Measurements from ENCODE around the gene MAGI2.
"Not testable (repeated sequence)": the region's sequence is repeated elsewhere in the genome, so short reads cannot be mapped to it uniquely, and the experiment has no call there.

Gene MAGI2

GRCh38 chr7:79078273-79078672 lies 375.2 kb downstream of the MAGI2 start:
- H3K4me3 ChIP-seq (ENCODE audit: low read length): no peak overlapping the region
- H3K9ac ChIP-seq (ENCODE audit: low read length): no peak overlapping the region
- no peak overlapping the region for H3K27ac ChIP-seq (ENCODE audit: low read length)
- no peaks in the 10 kb centered on the region for H3K4me1 ChIP-seq (ENCODE audit: control insufficient read depth, low read depth, low read length)
- H3K27me3 ChIP-seq (ENCODE audit: control insufficient read depth, insufficient read depth, low read length): no peaks in the 10 kb centered on the region
- no peaks in the 10 kb centered on the region for H3K9me3 ChIP-seq (ENCODE audit: control insufficient read depth, low read depth, low read length)
- H3K36me3 ChIP-seq (ENCODE audit: control insufficient read depth, low read depth, low read length): no peaks in the 10 kb centered on the region

DNA sequence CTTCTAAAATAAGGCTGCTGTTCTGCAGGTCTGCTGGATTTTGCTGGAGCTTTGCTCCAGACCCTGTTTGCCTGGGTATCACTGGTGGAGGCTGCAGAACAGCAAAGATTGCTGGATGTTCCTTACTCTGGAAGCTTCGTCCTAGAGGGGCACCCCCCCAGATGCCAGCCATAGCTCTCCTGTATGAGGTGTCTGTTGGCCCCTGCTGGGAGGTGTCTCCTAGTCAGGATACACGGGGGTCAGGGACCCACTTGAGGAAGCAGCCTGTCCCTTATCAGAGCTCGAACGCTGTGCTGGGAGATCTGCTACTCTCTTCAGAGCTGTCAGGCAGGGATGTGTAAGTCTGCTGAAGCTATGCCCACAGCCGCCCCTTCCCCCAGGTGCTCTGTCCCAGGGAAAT lies 382.3 kb downstream of the MAGI2 start:
- H3K36me3 ChIP-seq (ENCODE audit: control insufficient read depth, low read depth, low read length); H3K9ac ChIP-seq (ENCODE audit: low read length); H3K9me3 ChIP-seq (ENCODE audit: control insufficient read depth, low read depth, low read length); H3K4me3 ChIP-seq (ENCODE audit: low read length); H3K27me3 ChIP-seq (ENCODE audit: control insufficient read depth, insufficient read depth, low read length); H3K27ac ChIP-seq (ENCODE audit: low read length); H3K4me1 ChIP-seq (ENCODE audit: control insufficient read depth, low read depth, low read length): not testable (repeated sequence)

DNA sequence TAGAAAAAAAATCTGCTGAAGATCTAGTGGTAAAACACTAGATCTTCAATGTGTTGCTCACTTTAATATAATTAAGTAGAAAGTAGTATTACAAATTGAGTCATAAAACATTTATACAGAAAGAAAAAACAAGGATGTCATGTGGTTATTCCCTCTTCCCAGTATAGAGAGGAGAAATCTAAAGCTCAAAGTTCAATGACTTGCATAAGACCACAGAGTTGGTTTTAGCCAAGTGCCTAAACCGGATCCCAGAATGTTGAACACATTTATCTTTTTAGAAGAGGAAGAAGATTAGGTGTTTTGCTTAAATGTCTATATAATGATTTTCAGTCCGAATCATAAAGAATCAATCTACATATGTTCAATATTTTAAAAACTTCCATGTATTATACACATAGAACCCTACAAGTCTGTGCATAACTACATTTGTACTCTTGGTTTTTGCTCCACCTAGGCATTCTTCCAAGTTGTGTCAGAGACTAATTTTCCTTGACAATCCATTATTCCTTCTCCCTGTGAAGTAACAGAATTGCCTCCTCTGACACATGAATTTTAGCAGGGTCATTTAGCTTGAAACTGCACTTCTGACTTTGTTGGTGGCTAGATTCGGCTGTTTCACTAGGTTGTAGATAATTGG lies 389.2 kb downstream of the MAGI2 start:
- H3K36me3 ChIP-seq (ENCODE audit: control insufficient read depth, low read depth, low read length): no peaks in the 10 kb centered on the region
- H3K27me3 ChIP-seq (ENCODE audit: control insufficient read depth, insufficient read depth, low read length): no peaks in the 10 kb centered on the region
- H3K9me3 ChIP-seq (ENCODE audit: control insufficient read depth, low read depth, low read length): no peaks in the 10 kb centered on the region
- H3K4me1 ChIP-seq (ENCODE audit: control insufficient read depth, low read depth, low read length): no peaks in the 10 kb centered on the region
- no peak overlapping the region for H3K27ac ChIP-seq (ENCODE audit: low read length)
- no peak overlapping the region for H3K4me3 ChIP-seq (ENCODE audit: low read length)
- H3K9ac ChIP-seq (ENCODE audit: low read length): no peak overlapping the region

DNA sequence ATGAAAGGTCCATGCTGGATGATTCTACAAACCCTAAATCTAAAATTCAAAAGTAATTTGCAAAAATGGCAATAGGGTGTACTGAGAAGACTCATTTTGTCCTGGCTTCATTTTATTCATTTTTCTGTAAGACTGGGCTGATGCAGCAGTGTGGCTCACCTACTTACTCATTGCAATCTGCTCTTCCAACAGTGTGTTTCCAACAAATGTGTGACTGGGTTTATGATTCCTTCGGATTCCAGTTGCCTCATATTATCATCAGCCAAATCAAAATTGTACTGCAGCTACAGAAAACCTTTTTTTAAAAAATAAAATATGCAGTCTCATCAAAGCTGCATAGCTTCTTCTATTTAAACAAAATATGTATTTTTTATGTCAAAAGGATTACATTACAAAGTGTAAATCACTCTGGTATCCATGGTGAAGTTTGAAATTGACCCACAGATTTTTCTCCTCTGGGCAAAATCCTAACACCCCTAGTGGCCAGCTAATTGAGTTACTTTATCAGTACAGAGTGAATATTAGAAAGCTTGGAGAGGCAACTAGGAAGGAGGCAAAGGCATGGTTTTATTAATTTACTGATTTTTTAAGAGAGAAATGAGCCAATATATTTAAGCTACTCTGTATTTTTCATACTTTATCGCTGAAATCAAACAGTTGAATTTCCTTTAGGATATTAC lies 390.3 kb downstream of the MAGI2 start:
- Histone ChIP-seq H3K27ac (ENCODE audit: low read length) (no peak overlapping the region), H3K27me3 (ENCODE audit: control insufficient read depth, insufficient read depth, low read length) (no peaks in the 10 kb centered on the region), H3K9me3 (ENCODE audit: control insufficient read depth, low read depth, low read length) (no peaks in the 10 kb centered on the region), H3K36me3 (ENCODE audit: control insufficient read depth, low read depth, low read length) (no peaks in the 10 kb centered on the region), H3K4me3 (ENCODE audit: low read length) (no peak overlapping the region), H3K4me1 (ENCODE audit: control insufficient read depth, low read depth, low read length) (no peaks in the 10 kb centered on the region), H3K9ac (ENCODE audit: low read length) (no peak overlapping the region)

DNA sequence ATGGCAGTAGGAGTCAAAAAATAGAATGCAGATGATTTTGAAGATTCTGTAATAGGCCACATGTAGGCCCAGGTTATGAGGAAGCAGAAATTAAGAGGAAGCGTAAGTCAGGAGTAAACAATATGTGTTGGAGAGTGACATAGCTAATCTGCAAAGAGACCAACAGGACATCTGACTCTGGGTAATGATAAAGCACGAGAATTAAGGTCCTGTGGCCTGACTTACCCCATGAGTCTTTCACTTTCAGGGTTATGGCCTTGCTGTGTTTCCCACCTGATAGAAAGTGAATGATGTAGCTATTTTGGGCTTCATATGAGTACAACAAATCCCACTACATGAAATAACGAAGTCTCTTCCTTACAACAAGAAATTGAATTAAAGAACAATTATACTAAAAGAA lies 393.0 kb downstream of the MAGI2 start:
- Histone ChIP-seq H3K9ac (ENCODE audit: low read length) (no peak overlapping the region), H3K27ac (ENCODE audit: low read length) (no peak overlapping the region), H3K27me3 (ENCODE audit: control insufficient read depth, insufficient read depth, low read length) (no peaks in the 10 kb centered on the region), H3K4me3 (ENCODE audit: low read length) (no peak overlapping the region), H3K9me3 (ENCODE audit: control insufficient read depth, low read depth, low read length) (no peaks in the 10 kb centered on the region), H3K4me1 (ENCODE audit: control insufficient read depth, low read depth, low read length) (no peaks in the 10 kb centered on the region), H3K36me3 (ENCODE audit: control insufficient read depth, low read depth, low read length) (no peaks in the 10 kb centered on the region)

GRCh38 chr7:79055722-79056415 lies 397.6 kb downstream of the MAGI2 start:
- no peaks in the 10 kb centered on the region for H3K27me3 ChIP-seq (ENCODE audit: control insufficient read depth, insufficient read depth, low read length)
- no peaks in the 10 kb centered on the region for H3K4me1 ChIP-seq (ENCODE audit: control insufficient read depth, low read depth, low read length)
- no peaks in the 10 kb centered on the region for H3K9me3 ChIP-seq (ENCODE audit: control insufficient read depth, low read depth, low read length)
- no peak overlapping the region for H3K27ac ChIP-seq (ENCODE audit: low read length)
- H3K36me3 ChIP-seq (ENCODE audit: control insufficient read depth, low read depth, low read length): no peaks in the 10 kb centered on the region
- no peak overlapping the region for H3K4me3 ChIP-seq (ENCODE audit: low read length)
- no peak overlapping the region for H3K9ac ChIP-seq (ENCODE audit: low read length)

GRCh38 chr7:79051915-79052314 lies 401.6 kb downstream of the MAGI2 start:
- Histone ChIP-seq H3K4me1 (ENCODE audit: control insufficient read depth, low read depth, low read length) (no peaks in the 10 kb centered on the region), H3K36me3 (ENCODE audit: control insufficient read depth, low read depth, low read length) (no peaks in the 10 kb centered on the region), H3K9me3 (ENCODE audit: control insufficient read depth, low read depth, low read length) (no peaks in the 10 kb centered on the region), H3K4me3 (ENCODE audit: low read length) (no peak overlapping the region), H3K27ac (ENCODE audit: low read length) (no peak overlapping the region), H3K9ac (ENCODE audit: low read length) (no peak overlapping the region), H3K27me3 (ENCODE audit: control insufficient read depth, insufficient read depth, low read length) (no peaks in the 10 kb centered on the region)

DNA sequence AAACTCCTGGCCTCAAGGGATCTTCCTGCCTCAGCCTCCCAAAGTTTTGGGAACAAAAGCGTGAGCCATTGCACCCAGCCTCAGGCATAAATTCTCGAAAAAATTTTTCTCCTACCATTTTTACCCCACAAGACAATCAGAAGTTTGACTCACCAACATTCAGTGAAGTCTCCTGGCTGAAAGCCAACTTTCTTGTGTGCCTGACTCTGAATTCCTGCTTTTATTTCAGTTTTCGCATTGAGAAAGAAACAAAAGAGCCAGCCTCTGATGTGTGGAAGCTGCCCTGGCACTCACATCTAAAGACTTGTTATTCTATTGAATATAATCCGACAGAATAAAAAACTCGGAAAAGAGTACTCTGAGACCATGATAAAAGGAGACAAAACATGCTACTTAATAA lies 402.9 kb downstream of the MAGI2 start:
- H3K27ac ChIP-seq (ENCODE audit: low read length): no peak overlapping the region

DNA sequence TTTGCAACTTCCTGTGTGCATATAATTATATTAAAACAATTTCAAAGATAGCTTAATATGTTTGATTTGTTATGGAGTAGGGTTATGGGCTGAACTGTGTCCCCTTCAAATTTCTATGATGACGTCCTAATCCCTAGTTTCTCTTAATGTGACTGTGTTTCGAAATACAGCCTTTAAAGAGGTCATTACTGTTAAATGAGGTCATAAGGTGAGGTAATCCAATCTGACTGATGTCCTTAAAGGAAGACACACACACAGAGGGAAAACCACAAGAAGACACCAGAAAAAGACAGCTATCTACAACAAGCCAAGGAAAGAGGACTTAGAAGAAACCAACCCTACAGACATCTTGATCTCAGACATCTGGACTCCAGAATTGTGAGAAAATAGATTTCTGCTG lies 407.4 kb downstream of the MAGI2 start:
- Histone ChIP-seq H3K27ac (ENCODE audit: low read length) (no peak overlapping the region), H3K27me3 (ENCODE audit: control insufficient read depth, insufficient read depth, low read length) (no peaks in the 10 kb centered on the region), H3K36me3 (ENCODE audit: control insufficient read depth, low read depth, low read length) (no peaks in the 10 kb centered on the region), H3K9me3 (ENCODE audit: control insufficient read depth, low read depth, low read length) (no peaks in the 10 kb centered on the region), H3K4me3 (ENCODE audit: low read length) (no peak overlapping the region), H3K4me1 (ENCODE audit: control insufficient read depth, low read depth, low read length) (no peaks in the 10 kb centered on the region), H3K9ac (ENCODE audit: low read length) (no peak overlapping the region)

More for the DNA sequence above, 402.9 kb downstream of the MAGI2 start:
- Histone ChIP-seq H3K4me1 (ENCODE audit: control insufficient read depth, low read depth, low read length) (no peaks in the 10 kb centered on the region), H3K4me3 (ENCODE audit: low read length) (no peak overlapping the region), H3K9me3 (ENCODE audit: control insufficient read depth, low read depth, low read length) (no peaks in the 10 kb centered on the region), H3K9ac (ENCODE audit: low read length) (no peak overlapping the region), H3K27me3 (ENCODE audit: control insufficient read depth, insufficient read depth, low read length) (no peaks in the 10 kb centered on the region), H3K36me3 (ENCODE audit: control insufficient read depth, low read depth, low read length) (no peaks in the 10 kb centered on the region)

GRCh38 chr7:79037001-79037400 lies 416.5 kb downstream of the MAGI2 start:
- no peak overlapping the region for H3K9ac ChIP-seq (ENCODE audit: low read length)
- no peaks in the 10 kb centered on the region for H3K4me1 ChIP-seq (ENCODE audit: control insufficient read depth, low read depth, low read length)
- no peaks in the 10 kb centered on the region for H3K27me3 ChIP-seq (ENCODE audit: control insufficient read depth, insufficient read depth, low read length)
- H3K9me3 ChIP-seq (ENCODE audit: control insufficient read depth, low read depth, low read length): no peaks in the 10 kb centered on the region
- H3K36me3 ChIP-seq (ENCODE audit: control insufficient read depth, low read depth, low read length): no peaks in the 10 kb centered on the region
- no peak overlapping the region for H3K27ac ChIP-seq (ENCODE audit: low read length)
- no peak overlapping the region for H3K4me3 ChIP-seq (ENCODE audit: low read length)

DNA sequence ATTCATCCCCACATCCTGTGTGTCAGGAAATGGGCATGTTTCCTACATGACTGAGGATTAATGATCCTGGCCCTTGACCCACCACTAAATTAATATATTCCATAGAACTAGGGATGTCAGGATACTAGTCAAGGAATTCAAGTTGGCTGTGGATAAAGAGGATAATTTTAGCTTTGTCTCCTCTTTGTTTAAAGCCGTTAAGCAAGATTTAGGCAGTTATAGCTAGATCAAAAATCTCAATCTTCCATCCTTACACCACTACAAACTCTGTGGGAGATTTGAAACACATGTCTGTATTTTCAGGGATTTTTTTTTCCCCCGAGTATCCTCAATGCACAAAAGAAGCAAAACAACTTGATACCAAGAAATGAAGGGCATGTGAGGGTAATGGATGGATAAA lies 417.1 kb downstream of the MAGI2 start:
- Histone ChIP-seq H3K9me3 (ENCODE audit: control insufficient read depth, low read depth, low read length) (no peaks in the 10 kb centered on the region), H3K36me3 (ENCODE audit: control insufficient read depth, low read depth, low read length) (no peaks in the 10 kb centered on the region), H3K27ac (ENCODE audit: low read length) (no peak overlapping the region), H3K4me1 (ENCODE audit: control insufficient read depth, low read depth, low read length) (no peaks in the 10 kb centered on the region), H3K4me3 (ENCODE audit: low read length) (no peak overlapping the region), H3K27me3 (ENCODE audit: control insufficient read depth, insufficient read depth, low read length) (no peaks in the 10 kb centered on the region), H3K9ac (ENCODE audit: low read length) (no peak overlapping the region)

DNA sequence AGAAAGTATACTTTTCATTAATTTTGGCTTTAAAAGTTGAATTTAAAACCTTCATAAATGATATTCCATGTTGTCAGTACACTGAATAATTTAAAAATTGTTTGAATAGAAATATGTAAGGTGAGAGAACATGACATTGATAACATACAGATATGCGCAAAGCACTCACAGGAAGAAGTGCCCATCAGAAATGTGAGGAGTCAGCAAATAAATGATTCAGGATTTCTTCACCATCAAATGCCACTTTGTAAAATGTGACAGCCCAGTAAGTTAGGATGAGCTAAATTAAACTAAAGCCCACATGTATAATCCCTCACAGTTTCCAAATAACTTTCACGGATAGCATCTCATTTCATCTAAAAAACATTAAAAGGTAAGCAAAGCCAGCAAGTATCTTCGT lies 417.6 kb downstream of the MAGI2 start:
- Histone ChIP-seq H3K36me3 (ENCODE audit: control insufficient read depth, low read depth, low read length) (no peaks in the 10 kb centered on the region), H3K27me3 (ENCODE audit: control insufficient read depth, insufficient read depth, low read length) (no peaks in the 10 kb centered on the region), H3K9ac (ENCODE audit: low read length) (no peak overlapping the region), H3K9me3 (ENCODE audit: control insufficient read depth, low read depth, low read length) (no peaks in the 10 kb centered on the region), H3K4me3 (ENCODE audit: low read length) (no peak overlapping the region), H3K27ac (ENCODE audit: low read length) (no peak overlapping the region), H3K4me1 (ENCODE audit: control insufficient read depth, low read depth, low read length) (no peaks in the 10 kb centered on the region)

Measured in iPS-18a (cell line).